HG03354 (cell line): ENCODE data around the gene KCNQ1.

Experiments used
- ATAC-seq: cut with Tn5 transposase; IDR thresholded peaks from one replicate; pipeline ENCODE4 v1.9.1; 2021; ENCODE audit warnings: mild to moderate bottlenecking; ENCODE audit not compliant: unreplicated experiment, poor library complexity, severe bottlenecking

Gene KCNQ1

GRCh38 chr11:2437516-2437915 is 7.3 kb upstream of the KCNQ1 start:
- no peak for ATAC-seq

- no peak for ATAC-seq
Observed at GRCh38 chr11:2439820-2440219, 5.0 kb upstream of the KCNQ1 start.

- no peak for ATAC-seq
Observed at GRCh38 chr11:2440646-2441045, 4.2 kb upstream of the KCNQ1 start.

- ATAC-seq, result no peak
Observed at GRCh38 chr11:2441171-2441570, 3.6 kb upstream of the KCNQ1 start.

GRCh38 chr11:2442589-2442988 is 2.2 kb upstream of the KCNQ1 start:
- no peak for ATAC-seq

- no peak for ATAC-seq
Observed at GRCh38 chr11:2443406-2443805, 1.4 kb upstream of the KCNQ1 start.

- ATAC-seq, result no peak
Observed at GRCh38 chr11:2443881-2444820, 657 bp upstream of the KCNQ1 start, which contains the start of gene TRPM5. Gene TRPM5, minus strand, starts transcription at chr11:2444514. Its CDS starts 21,478 bp downstream, at chr11:2423036.

- no peak for ATAC-seq
Observed at GRCh38 chr11:2445746-2446551, 1.1 kb downstream of the KCNQ1 start.

- ATAC-seq, result no peak
Observed at GRCh38 chr11:2446590-2447252, 1.9 kb downstream of the KCNQ1 start.

- ATAC-seq, result no peak
Observed at GRCh38 chr11:2447253-2447950, 2.6 kb downstream of the KCNQ1 start.

- ATAC-seq, result no peak
Observed at GRCh38 chr11:2447951-2448650, 3.3 kb downstream of the KCNQ1 start.

- no peak for ATAC-seq
Observed at GRCh38 chr11:2448661-2449547, 4.1 kb downstream of the KCNQ1 start.

- no peak for ATAC-seq
Observed at GRCh38 chr11:2449548-2450320, 4.9 kb downstream of the KCNQ1 start.

GRCh38 chr11:2450321-2451041 is 5.7 kb downstream of the KCNQ1 start:
- no peak for ATAC-seq

- ATAC-seq, result no peak
Observed at GRCh38 chr11:2451336-2451735, 6.5 kb downstream of the KCNQ1 start.

- ATAC-seq, result no peak
Observed at GRCh38 chr11:2451916-2452315, 7.1 kb downstream of the KCNQ1 start.
